GM12878 (cell line): ENCODE data around the gene ABCG1. TPM values are rescaled to one million over a fixed set of nuclear protein-coding genes. Genes with fewer than 3 reads are reported as not detected.

Experiments
- ATAC-seq: fragments of 200-7000 bp; cut with Tn5 transposase; 3 replicates; pipeline ENCODE4 v1.9.1; 2020; ENCODE audit warnings: mild to moderate bottlenecking, moderate library complexity
- BruUV-seq: library from RNA; stranded (reverse); fragments of 400-500 nt; replicated peaks from 2 replicates; lab custom pipeline; 2021; lab: Mats Ljungman, UMichigan
- CTCF ChIA-PET: fragments of 300-600 bp; sonication (Branson Sonifier 250); formaldehyde crosslinking; extraction: SDS; loops from one replicate; lab custom pipeline; 2021; ENCODE audit warnings: inconsistent platforms; lab: Yijun Ruan, JAX
- POLR2A ChIA-PET: fragments of 350-600 bp; formaldehyde crosslinking; extraction: SDS; loops from one replicate; lab custom pipeline; 2021; ENCODE audit warnings: inconsistent platforms; lab: Charles Lee
- RAD21 ChIA-PET: fragments of 300-600 bp; sonication (Branson Sonifier 250); formaldehyde crosslinking; loops from one replicate; lab custom pipeline; 2023; ENCODE audit warnings: antibody characterized with exemption; ENCODE audit not compliant: unreplicated experiment; lab: Charles Lee
- SMC1A ChIA-PET: fragments of 300-600 bp; sonication (Branson Sonifier 250); formaldehyde crosslinking; loops from one replicate; lab custom pipeline; 2023; ENCODE audit not compliant: unreplicated experiment, uncharacterized antibody; lab: Charles Lee
- DNase-seq: peaks from one replicate; pipeline ENCODE4 v3.0.0-alpha.2; 2011; ENCODE audit warnings: low read depth, low spot score
- FAIRE-seq: peaks from 3 replicates; lab custom pipeline; 2011; peaks lifted over from hg19 to GRCh38; lab: Jason Lieb, UNC
- H2AFZ ChIP-seq: 2 replicates; pipeline ENCODE4 v1.6.0; 2011; ENCODE audit warnings: low read depth, low read length, control low read depth; ENCODE audit not compliant: control insufficient read depth
- H3K27ac ChIP-seq: 2 replicates; pipeline ENCODE4 v1.5.1; 2011; ENCODE audit warnings: control low read depth; ENCODE audit not compliant: control insufficient read depth, insufficient read depth
- H3K27me3 ChIP-seq, 2 experiments: replicated peaks in 1 of 2; 2 replicates each; pipeline versions ENCODE4 v1.6.0 to v1.6.1; 2011; ENCODE audit warnings: low read length in 1 of 2; ENCODE audit not compliant: control insufficient read depth in 2 of 2, insufficient read depth in 2 of 2
- H3K36me3 ChIP-seq, 2 experiments: 2 replicates each; pipeline ENCODE4 v1.5.1; 2011; ENCODE audit warnings: low read length in 1 of 2; ENCODE audit not compliant: control insufficient read depth in 2 of 2, insufficient read depth in 2 of 2
- H3K4me1 ChIP-seq: 2 replicates; pipeline ENCODE4 v1.6.1; 2011; ENCODE audit warnings: mild to moderate bottlenecking, low read length, moderate library complexity, mixed read lengths; ENCODE audit not compliant: control insufficient read depth, insufficient read depth
- H3K4me2 ChIP-seq: 2 replicates; pipeline ENCODE4 v1.6.0; 2011; ENCODE audit warnings: control low read depth; ENCODE audit not compliant: control insufficient read depth, insufficient read depth
- H3K4me3 ChIP-seq: fragments of 200-600 bp; sonication (generic); 2 replicates; pipeline ENCODE4 v1.5.1; 2016
- H3K79me2 ChIP-seq: 2 replicates; pipeline ENCODE4 v1.6.0; 2011; ENCODE audit warnings: low read length; ENCODE audit not compliant: control insufficient read depth, insufficient read depth
- H3K9ac ChIP-seq: 2 replicates; pipeline ENCODE4 v1.8.0; 2011; ENCODE audit warnings: low read length, control low read depth, mixed read lengths; ENCODE audit not compliant: control insufficient read depth, insufficient read depth
- H3K9me3 ChIP-seq: replicated peaks from 3 replicates; pipeline ENCODE4 v1.5.1; 2011; ENCODE audit warnings: mild to moderate bottlenecking, low read length; ENCODE audit not compliant: control insufficient read depth, insufficient read depth
- H4K20me1 ChIP-seq: 2 replicates; pipeline ENCODE4 v1.6.0; 2011; ENCODE audit not compliant: control insufficient read depth, insufficient read depth
- BHLHE40 ChIP-seq, 2 experiments: fragments of 450-650 bp in 1 of 2; IDR thresholded peaks; 2 replicates each; pipeline ENCODE4 v1.6.1; 2011 to 2017; ENCODE audit warnings: low read depth in 2 of 2, borderline replicate concordance in 1 of 2, improper control_type of control experiment in 1 of 2, low read length in 1 of 2, mild to moderate bottlenecking in 1 of 2
- FOXM1 ChIP-seq: IDR thresholded peaks from 2 replicates; pipeline ENCODE4 v1.6.1; 2012; ENCODE audit warnings: low read depth, mild to moderate bottlenecking, inconsistent platforms, low read length, moderate library complexity
- HCFC1 ChIP-seq: fragments of 150-350 bp; IDR thresholded peaks from 2 replicates; pipeline ENCODE4 v1.6.1; 2014; ENCODE audit warnings: low read length
- JUNB ChIP-seq: IDR thresholded peaks from 2 replicates; pipeline ENCODE4 v1.6.1; 2016; ENCODE audit warnings: antibody characterized with exemption, mild to moderate bottlenecking
- MTA3 ChIP-seq: IDR thresholded peaks from 2 replicates; pipeline ENCODE4 v1.6.1; 2012; ENCODE audit warnings: low read length, inconsistent platforms, borderline replicate concordance
- NFIC ChIP-seq: IDR thresholded peaks from 2 replicates; pipeline ENCODE4 v1.6.1; 2012; ENCODE audit warnings: low read depth, mild to moderate bottlenecking, inconsistent platforms, low read length, moderate library complexity
- POLR2A ChIP-seq: IDR thresholded peaks from 2 replicates; pipeline ENCODE4 v1.6.1; 2011; ENCODE audit warnings: low read depth, mild to moderate bottlenecking, low read length
- RCOR1 ChIP-seq: conservative IDR thresholded peaks from 2 replicates; pipeline ENCODE4 v1.6.1; 2012; ENCODE audit warnings: low read depth, low read length, improper control_type of control experiment
- SMAD1 ChIP-seq: fragments of 450-650 bp; IDR thresholded peaks from 2 replicates; pipeline ENCODE4 v1.6.1; 2018; ENCODE audit warnings: mild to moderate bottlenecking, low read depth; ENCODE audit not compliant: partially characterized antibody
- SRF ChIP-seq, 2 experiments: IDR thresholded peaks; 2 replicates each; pipeline ENCODE4 v1.6.1; 2011; ENCODE audit warnings: low read depth in 2 of 2, low read length in 2 of 2, mild to moderate bottlenecking in 1 of 2, moderate library complexity in 1 of 2
- SUZ12 ChIP-seq: fragments of 200-600 bp; sonication (generic); IDR thresholded peaks from one replicate; pipeline ENCODE4 v1.6.1; 2018; ENCODE audit warnings: antibody characterized with exemption, mild to moderate bottlenecking; ENCODE audit not compliant: unreplicated experiment
- TCF3 ChIP-seq: IDR thresholded peaks from 2 replicates; pipeline ENCODE4 v1.6.1; 2012; ENCODE audit warnings: low read depth, mild to moderate bottlenecking, low read length, borderline replicate concordance; ENCODE audit not compliant: insufficient read depth
- WRNIP1 ChIP-seq: IDR thresholded peaks from 2 replicates; pipeline ENCODE4 v1.6.1; 2011; ENCODE audit warnings: low read depth, low read length, improper control_type of control experiment, borderline replicate concordance
- YY1 ChIP-seq: IDR thresholded peaks from 2 replicates; pipeline ENCODE4 v1.6.1; 2011; ENCODE audit warnings: low read depth, mild to moderate bottlenecking, low read length
- whole genome bisulfite sequencing: methylation state at CpG from one replicate; pipeline ENCODE4 v1.1.6; 2016; ENCODE audit warnings: low lambda C conversion rate; ENCODE audit not compliant: insufficient replicate concordance, insufficient coverage; ENCODE audit errors: missing lambda C conversion rate; 5-methylcytosine and 5-hydroxymethylcytosine counted together
- in situ Hi-C: fragments of 300-500 bp; cut with MboI; formaldehyde crosslinking; loops from 9 replicates; pipeline ENCODE4 v1.14.3; 2018; ENCODE audit warnings: mixed read lengths
- intact Hi-C: fragments of 100-400 bp; cut with micrococcal nuclease; formaldehyde crosslinking; loops from one replicate; pipeline ENCODE4 v1.14.2; 2022; ENCODE audit not compliant: unreplicated experiment
- polyA plus RNA-seq, 11 experiments: library from polyadenylated mRNA; depleted of rRNA in 4 of 11; unstranded in 6 of 11; stranded (reverse) in 5 of 11; fragments of >200 nt; fragmentation: Nextera tagmentation in 4 of 11; fragmentation: Illumina TruSeq in 1 of 11; extraction: Ambion mirVana in 4 of 11; extraction: Trizol in 1 of 11; gene quantifications; 1 replicate in 1 of 11; 2 replicates in 10 of 11; pipeline versions ENCODE4 v1.2.1 to v1.2.3, GENCODE V29; 2011 to 2016; ENCODE audit warnings: inconsistent platforms in 2 of 11, missing spikeins in 2 of 11, low read depth in 1 of 11
- total RNA-seq, 4 experiments: library from RNA; depleted of rRNA in 3 of 4; stranded (reverse); fragments of >200 nt in 3 of 4; fragmentation: Illumina TruSeq in 1 of 4; extraction: Trizol in 1 of 4; gene quantifications; 2 replicates each; pipeline versions ENCODE4 v1.2.1 to v1.2.3, GENCODE V29; 2013 to 2021
- TF ChIP-seq, protein P1 (sequence below): IDR thresholded peaks from 2 replicates; pipeline ENCODE4 v1.6.1; 2012; ENCODE audit warnings: low read length, inconsistent platforms
- TF ChIP-seq, protein P2 (sequence below): fragments of 450-650 bp; formaldehyde crosslinking; IDR thresholded peaks from 2 replicates; pipeline ENCODE4 v1.4.0; 2020; ENCODE audit warnings: mild to moderate bottlenecking, moderate library complexity
- TF ChIP-seq, protein P3 (sequence below), 3 experiments: IDR thresholded peaks in 2 of 3; conservative IDR thresholded peaks in 1 of 3; 2 replicates each; pipeline ENCODE4 v1.5.1; 2011; ENCODE audit warnings: low read depth in 3 of 3, low read length in 3 of 3, mild to moderate bottlenecking in 3 of 3, control low read depth in 2 of 3, moderate library complexity in 2 of 3, inconsistent platforms in 1 of 3, mixed read lengths in 1 of 3; ENCODE audit not compliant: control insufficient read depth in 2 of 3, insufficient read depth in 1 of 3; ENCODE audit errors: extremely low read depth in 1 of 3

Gene ABCG1
- total and polyA plus RNA-seq, 10 of the 15 experiments (the other 5 are each of a cell fraction or from before 2014, with no cell fraction given), result 0.59 to 19.3 (median 5.7) TPM

DNA sequence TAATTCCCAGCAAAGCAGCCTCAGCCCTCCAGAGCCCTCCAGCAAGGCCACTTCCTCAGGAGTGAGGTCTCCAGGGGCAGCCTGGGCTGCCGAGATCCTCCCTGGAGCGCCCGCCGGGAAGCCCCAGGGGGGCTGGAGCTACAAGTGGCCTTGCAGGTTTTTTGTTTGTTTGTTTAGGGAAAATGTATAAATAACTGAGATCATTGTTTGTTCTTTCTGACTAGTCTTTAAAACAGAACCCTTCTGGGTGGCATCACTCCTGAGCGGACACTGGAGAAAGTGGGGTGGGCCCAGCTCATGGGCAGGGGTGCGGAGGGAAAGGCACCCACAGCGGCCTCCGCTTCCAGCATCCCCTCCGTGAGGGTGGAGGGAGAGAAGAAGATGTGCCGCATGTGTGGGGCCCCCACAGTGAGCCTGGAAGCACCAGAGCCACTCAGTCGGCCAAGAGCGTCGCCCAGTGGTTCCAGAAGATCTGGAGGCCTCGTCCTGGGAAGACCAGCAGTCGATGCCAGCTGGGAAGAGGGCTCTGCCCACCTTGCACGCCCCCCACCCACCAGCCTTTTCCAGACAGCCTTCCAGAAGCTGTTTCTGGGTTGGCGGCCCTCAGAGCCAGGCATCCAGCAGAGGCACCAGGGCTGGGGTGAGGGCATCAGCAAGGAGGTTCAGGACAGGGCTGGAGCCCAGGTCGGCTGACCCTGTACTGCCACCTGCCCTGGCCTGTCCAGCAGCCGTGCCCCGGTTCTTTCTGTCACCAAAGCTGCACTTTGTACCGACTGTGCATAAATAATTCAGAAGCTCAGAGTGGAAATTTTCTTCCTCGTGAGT lies 61.6 kb downstream of the ABCG1 start:
- RAD21 ChIA-PET, result no interaction called here
- ATAC-seq (no peak), FAIRE-seq (no peak), DNase-seq (no peak)
- Histone ChIP-seq H3K4me1 (peaks cover 2% of the 10 kb centered on the region), H3K9me3 (no peaks in the 10 kb centered on the region), H3K27me3 (no peaks in the 10 kb centered on the region), H4K20me1 (no peaks in the 10 kb centered on the region), H3K36me3 (no peaks in the 10 kb centered on the region), H3K79me2 (no peaks in the 10 kb centered on the region), H3K4me2 (no peak overlapping the region), H3K4me3 (no peak overlapping the region), H3K27ac (no peak overlapping the region), H2AFZ (no peak overlapping the region), H3K9ac (no peak overlapping the region)
- POLR2A ChIA-PET, result interaction anchor here (0.5 kb wide), 1 partner anchor 14 kb away, joined by 6 read pairs; no protein-coding TSS in a partner anchor
- intact Hi-C loops, result loop anchor here (2.0 kb wide), 1 partner anchor 20 kb away; no protein-coding TSS in a partner anchor
- CTCF ChIA-PET, result interaction anchor here (2.1 kb wide), 1 partner anchor 22 kb away, joined by 8 read pairs; no protein-coding TSS in a partner anchor
- WGBS, result 49% methylated on average over 22 of the region's 22 CpGs
- in situ Hi-C loops, result no loop called here
- no TSS peak for BruUV-seq
- SMC1A ChIA-PET, result interaction anchor here (0.5 kb wide), 1 partner anchor 126 kb away, joined by 3 read pairs; no protein-coding TSS in a partner anchor
- TF ChIP-seq SUZ12 (no peak), WRNIP1 (no peak), FOXM1 (no peak), HCFC1 (no peak), BHLHE40 (IDR thresholded peaks at IDR 0.05; ENCODE audit: borderline replicate concordance in 1 of 2, low read depth in 2 of 2, low read length in 1 of 2) (no peak), NFIC (no peak), YY1 (no peak), TCF3 (no peak), SMAD1 (no peak), SRF (IDR thresholded peaks at IDR 0.05; ENCODE audit: low read depth in 2 of 2, low read length in 2 of 2) (no peak), POLR2A (no peak), JUNB (no peak), MTA3 (no peak), RCOR1 (no peak)
- TF ChIP-seq, protein P1, sequence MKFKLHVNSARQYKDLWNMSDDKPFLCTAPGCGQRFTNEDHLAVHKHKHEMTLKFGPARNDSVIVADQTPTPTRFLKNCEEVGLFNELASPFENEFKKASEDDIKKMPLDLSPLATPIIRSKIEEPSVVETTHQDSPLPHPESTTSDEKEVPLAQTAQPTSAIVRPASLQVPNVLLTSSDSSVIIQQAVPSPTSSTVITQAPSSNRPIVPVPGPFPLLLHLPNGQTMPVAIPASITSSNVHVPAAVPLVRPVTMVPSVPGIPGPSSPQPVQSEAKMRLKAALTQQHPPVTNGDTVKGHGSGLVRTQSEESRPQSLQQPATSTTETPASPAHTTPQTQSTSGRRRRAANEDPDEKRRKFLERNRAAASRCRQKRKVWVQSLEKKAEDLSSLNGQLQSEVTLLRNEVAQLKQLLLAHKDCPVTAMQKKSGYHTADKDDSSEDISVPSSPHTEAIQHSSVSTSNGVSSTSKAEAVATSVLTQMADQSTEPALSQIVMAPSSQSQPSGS, result no peak
- TF ChIP-seq, protein P2, sequence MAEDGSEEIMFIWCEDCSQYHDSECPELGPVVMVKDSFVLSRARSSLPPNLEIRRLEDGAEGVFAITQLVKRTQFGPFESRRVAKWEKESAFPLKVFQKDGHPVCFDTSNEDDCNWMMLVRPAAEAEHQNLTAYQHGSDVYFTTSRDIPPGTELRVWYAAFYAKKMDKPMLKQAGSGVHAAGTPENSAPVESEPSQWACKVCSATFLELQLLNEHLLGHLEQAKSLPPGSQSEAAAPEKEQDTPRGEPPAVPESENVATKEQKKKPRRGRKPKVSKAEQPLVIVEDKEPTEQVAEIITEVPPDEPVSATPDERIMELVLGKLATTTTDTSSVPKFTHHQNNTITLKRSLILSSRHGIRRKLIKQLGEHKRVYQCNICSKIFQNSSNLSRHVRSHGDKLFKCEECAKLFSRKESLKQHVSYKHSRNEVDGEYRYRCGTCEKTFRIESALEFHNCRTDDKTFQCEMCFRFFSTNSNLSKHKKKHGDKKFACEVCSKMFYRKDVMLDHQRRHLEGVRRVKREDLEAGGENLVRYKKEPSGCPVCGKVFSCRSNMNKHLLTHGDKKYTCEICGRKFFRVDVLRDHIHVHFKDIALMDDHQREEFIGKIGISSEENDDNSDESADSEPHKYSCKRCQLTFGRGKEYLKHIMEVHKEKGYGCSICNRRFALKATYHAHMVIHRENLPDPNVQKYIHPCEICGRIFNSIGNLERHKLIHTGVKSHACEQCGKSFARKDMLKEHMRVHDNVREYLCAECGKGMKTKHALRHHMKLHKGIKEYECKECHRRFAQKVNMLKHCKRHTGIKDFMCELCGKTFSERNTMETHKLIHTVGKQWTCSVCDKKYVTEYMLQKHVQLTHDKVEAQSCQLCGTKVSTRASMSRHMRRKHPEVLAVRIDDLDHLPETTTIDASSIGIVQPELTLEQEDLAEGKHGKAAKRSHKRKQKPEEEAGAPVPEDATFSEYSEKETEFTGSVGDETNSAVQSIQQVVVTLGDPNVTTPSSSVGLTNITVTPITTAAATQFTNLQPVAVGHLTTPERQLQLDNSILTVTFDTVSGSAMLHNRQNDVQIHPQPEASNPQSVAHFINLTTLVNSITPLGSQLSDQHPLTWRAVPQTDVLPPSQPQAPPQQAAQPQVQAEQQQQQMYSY (CRISPR knock-in tag), result no peak
- TF ChIP-seq, protein P3, sequence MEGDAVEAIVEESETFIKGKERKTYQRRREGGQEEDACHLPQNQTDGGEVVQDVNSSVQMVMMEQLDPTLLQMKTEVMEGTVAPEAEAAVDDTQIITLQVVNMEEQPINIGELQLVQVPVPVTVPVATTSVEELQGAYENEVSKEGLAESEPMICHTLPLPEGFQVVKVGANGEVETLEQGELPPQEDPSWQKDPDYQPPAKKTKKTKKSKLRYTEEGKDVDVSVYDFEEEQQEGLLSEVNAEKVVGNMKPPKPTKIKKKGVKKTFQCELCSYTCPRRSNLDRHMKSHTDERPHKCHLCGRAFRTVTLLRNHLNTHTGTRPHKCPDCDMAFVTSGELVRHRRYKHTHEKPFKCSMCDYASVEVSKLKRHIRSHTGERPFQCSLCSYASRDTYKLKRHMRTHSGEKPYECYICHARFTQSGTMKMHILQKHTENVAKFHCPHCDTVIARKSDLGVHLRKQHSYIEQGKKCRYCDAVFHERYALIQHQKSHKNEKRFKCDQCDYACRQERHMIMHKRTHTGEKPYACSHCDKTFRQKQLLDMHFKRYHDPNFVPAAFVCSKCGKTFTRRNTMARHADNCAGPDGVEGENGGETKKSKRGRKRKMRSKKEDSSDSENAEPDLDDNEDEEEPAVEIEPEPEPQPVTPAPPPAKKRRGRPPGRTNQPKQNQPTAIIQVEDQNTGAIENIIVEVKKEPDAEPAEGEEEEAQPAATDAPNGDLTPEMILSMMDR (IDR thresholded peaks at IDR 0.05 in 2 of 3, conservative IDR thresholded peaks at IDR 0.05 in 1 of 3; ENCODE audit: control insufficient read depth in 2 of 3, extremely low read depth in 1 of 3, insufficient read depth in 1 of 3, low read depth in 3 of 3, low read length in 3 of 3), result no peak
